Tibial nerve (tissue), 4 donors: ENCODE results near the gene ZRANB1.

ENCODE experiments used
- EP300 ChIP-seq, 2 donors: sonication (generic); formaldehyde crosslinking; IDR thresholded peaks; one replicate each; pipeline ENCODE4 v1.6.1; 2017; ENCODE audit warnings: antibody characterized with exemption in 2 of 2, mild to moderate bottlenecking in 1 of 2
- POLR2A ChIP-seq, 2 donors: fragments of 450-650 bp; IDR thresholded peaks; one replicate each; pipeline ENCODE4 v1.6.1; 2017; ENCODE audit warnings: antibody characterized with exemption in 2 of 2, mild to moderate bottlenecking in 2 of 2, moderate library complexity in 2 of 2
- TF ChIP-seq, protein P1 (sequence below), 5 experiments: fragments of 200-600 bp in 3 of 5; fragments of 450-650 bp in 2 of 5; sonication (generic) in 3 of 5; IDR thresholded peaks; one replicate each; pipeline ENCODE4 v1.5.1; 2016 to 2019; ENCODE audit warnings: antibody characterized with exemption in 5 of 5, mild to moderate bottlenecking in 3 of 5, moderate library complexity in 2 of 5

DNA sequence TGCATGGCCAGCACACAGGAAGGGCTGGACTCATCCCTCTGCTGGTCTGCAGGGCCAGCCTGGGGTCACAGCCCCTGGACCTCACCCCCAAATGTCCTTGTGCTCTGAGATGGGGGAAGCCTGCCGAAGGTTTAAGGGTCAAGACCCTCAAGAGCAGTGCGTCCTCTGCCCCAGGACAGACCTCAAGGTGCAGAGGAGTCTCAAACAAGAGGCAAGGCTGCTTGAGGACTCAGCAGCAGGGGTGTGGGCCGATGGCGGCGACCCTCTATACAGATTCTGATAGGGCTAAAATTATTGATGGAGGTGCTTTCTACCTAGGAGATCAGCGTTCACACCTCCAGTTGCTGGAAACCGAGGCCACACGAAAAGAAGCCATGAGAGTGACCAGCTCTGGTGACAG, 80.7 kb downstream of the ZRANB1 start:
- TF ChIP-seq POLR2A (IDR thresholded peaks at IDR 0.05) (no peak), EP300 (IDR thresholded peaks at IDR 0.05) (no peak)
- TF ChIP-seq, protein P1, sequence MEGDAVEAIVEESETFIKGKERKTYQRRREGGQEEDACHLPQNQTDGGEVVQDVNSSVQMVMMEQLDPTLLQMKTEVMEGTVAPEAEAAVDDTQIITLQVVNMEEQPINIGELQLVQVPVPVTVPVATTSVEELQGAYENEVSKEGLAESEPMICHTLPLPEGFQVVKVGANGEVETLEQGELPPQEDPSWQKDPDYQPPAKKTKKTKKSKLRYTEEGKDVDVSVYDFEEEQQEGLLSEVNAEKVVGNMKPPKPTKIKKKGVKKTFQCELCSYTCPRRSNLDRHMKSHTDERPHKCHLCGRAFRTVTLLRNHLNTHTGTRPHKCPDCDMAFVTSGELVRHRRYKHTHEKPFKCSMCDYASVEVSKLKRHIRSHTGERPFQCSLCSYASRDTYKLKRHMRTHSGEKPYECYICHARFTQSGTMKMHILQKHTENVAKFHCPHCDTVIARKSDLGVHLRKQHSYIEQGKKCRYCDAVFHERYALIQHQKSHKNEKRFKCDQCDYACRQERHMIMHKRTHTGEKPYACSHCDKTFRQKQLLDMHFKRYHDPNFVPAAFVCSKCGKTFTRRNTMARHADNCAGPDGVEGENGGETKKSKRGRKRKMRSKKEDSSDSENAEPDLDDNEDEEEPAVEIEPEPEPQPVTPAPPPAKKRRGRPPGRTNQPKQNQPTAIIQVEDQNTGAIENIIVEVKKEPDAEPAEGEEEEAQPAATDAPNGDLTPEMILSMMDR (IDR thresholded peaks at IDR 0.05) = no peak
